ENCODE results near the gene BPIFB4. TPM values are rescaled to one million over a fixed set of nuclear protein-coding genes. Genes with fewer than 3 reads are reported as not detected.

The BPIFB4 gene
- not detected in 2 replicates for total RNA-seq

DNA sequence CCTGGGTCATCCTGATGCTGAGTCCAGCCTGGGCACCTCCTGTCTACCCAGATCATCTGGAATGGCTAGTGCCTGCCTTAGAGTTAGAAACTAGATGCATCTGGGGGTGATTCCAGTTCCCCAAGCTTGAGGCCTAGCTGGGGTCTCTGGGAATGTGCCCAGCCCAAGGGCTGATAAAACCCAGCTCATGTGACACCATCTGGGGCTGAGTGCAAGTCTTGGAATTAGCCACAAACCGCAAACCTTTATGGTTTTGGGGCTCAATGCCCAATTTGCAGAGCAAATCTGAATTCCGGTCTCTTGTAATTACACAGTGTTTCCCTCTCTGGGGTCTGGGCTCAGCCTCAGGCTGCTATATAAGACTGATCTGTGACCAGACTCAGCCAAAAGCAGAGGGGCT, at the start of gene BPIFB4:
TSS of gene BPIFB4 (plus strand) at position 385 of the 400 bp plus-strand sequence. CDS start 1,884 bp downstream, outside the sequence.

DNA sequence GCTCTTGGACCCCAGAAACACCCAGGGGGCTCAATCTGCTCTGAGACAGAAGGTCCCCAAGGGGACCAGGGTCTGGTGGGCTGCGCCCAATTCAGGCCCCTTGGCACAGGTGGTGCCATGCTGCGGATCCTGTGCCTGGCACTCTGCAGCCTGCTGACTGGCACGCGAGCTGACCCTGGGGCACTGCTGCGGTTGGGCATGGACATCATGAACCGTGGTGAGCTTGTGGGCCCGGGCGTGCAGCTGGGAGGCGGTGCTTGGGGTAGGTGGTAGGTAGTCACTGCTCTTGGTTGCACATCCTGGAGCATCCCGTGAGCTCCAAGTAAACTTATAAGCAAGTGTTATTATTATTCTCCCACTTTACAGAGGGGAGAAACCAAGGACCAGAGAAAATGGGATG, 47.9 kb upstream of the BPIFB4 start, which contains the start of gene BPIFB6:
TSS of gene BPIFB6 (plus strand) at position 118 of the 400 bp plus-strand sequence. CDS start at position 118, 0 bp downstream.

DNA sequence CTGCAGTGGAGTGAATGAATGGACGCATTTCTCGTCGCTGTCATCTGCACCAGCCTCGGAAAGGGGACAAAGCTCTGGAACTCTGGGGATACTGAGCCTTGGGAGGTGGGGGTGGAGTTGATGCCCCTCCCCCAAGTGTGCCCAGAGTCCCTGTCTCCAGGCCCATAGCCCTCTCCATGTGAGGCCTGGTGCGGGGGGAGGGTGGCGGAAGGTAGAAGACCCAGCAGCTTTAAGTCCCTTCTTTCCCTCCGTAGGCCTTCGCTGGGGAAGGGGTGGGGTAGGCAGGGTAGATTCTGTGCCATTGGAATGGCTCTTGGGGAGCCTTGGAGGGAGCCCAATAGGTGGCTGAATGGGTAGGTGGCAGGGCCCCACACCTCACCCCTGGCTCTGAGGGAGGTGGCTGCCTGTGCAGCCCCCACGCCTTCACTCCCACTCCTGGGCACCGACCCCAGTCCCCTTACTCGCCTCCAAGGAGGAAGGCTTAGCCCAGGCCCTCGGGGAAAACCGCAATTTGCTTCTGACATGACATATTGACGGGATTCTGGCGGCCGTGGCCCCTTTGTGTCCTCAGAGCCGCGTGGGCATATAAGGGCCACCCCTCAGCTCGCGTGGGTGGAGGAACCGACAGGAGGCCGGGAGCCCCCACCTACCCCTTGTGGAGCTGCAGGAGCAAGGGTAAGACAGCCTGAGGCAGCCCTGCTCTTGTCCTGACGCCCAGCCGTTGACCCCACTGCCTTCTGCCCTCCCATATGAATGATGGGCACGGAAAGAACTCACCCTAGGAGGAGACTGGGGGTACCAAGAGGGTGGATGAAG, 25.9 kb upstream of the BPIFB4 start, which contains the start of gene BPIFB3:
TSS of gene BPIFB3 (plus strand) at position 613 of the 816 bp plus-strand sequence. CDS start 1,533 bp downstream, outside the sequence.

Other genes with a start within 250 kb of the BPIFB4 start
- under 0.01 TPM in 1 of 2 replicates, not detected in the other for gene EFCAB8, start 220.7 kb upstream of the BPIFB4 start, total RNA-seq
- not detected in 2 replicates for gene SUN5, start 75.2 kb upstream of the BPIFB4 start, total RNA-seq
- gene BPIFB2, start 71.9 kb upstream of the BPIFB4 start, total RNA-seq: not detected in 2 replicates
- gene BPIFB6, start 48.0 kb upstream of the BPIFB4 start, total RNA-seq: not detected in 2 replicates
- not detected in 2 replicates for gene BPIFB3, start 25.7 kb upstream of the BPIFB4 start, total RNA-seq
- not detected in 2 replicates for gene BPIFA2, start 88.5 kb downstream of the BPIFB4 start, total RNA-seq
- not detected in 2 replicates for gene BPIFA3, start 137.7 kb downstream of the BPIFB4 start, total RNA-seq
- not detected in 2 replicates for gene BPIFA1, start 156.4 kb downstream of the BPIFB4 start, total RNA-seq
- gene BPIFB1, start 203.6 kb downstream of the BPIFB4 start, total RNA-seq: not detected in 2 replicates

Measured in uterine smooth muscle cell (primary cell).